HG02642 (cell line): ENCODE measurements around the gene EIF4G1.
A peak's percentile ranks its signal among the peaks of the same experiment; 100 is the strongest.

ENCODE experiments used
- ATAC-seq: cut with Tn5 transposase; IDR thresholded peaks from one replicate; pipeline ENCODE4 v1.9.1; 2021; ENCODE audit warnings: mild to moderate bottlenecking; ENCODE audit not compliant: unreplicated experiment, poor library complexity

The EIF4G1 gene

DNA sequence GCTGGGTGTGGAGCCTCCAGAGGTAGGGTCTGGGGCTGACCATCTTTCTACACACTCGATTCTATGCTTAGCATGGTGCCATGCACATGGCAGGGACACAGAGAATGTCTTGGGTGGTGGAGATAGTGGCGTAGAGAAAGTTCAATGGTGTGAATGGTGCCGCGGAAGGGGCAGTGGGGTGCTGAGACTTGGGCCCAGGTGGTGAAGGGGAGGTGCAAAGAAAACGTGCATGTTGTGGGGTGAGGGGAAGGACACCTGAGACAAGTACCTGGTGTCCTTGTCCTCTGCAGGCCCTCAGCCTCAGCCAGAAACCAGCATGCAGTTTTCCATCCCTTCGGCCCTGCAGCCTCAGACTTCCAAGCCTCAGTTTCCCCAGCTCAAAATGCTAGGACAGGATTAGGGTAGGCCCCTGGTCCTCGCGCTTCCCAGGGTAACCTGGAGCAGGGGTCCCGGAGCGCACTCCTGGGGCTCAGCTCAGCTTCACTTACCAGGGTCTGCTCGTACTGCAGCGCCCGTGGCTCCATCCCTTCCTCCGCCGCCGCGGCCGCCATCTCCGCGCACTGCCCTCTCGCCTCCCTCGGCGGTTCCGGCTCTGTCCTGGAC is 46.6 kb downstream of the EIF4G1 start:
- ATAC-seq: peak; percentile 4

DNA sequence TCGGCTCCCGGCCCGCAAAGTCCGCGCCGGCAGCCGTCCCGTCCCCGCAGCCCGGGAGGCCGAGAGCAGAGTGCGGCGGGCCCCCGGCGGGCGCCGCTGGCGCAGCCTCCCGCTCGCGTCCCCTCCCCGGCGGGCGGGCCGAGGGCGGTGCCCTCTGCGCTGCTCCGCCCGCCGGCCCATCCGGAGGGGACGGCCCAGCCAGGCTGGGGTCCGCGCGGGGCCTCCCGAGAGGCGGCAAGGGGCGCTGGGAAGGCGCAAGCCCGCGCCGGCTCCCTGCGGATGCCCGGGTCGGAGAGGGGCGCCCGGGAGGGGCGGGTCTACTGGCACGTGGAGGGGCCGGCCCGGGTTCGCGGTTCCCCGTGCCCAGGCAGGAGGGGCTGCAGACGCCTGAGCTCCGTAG is 47.1 kb downstream of the EIF4G1 start, which contains the start of the genes CLCN2 and POLR2H:
Gene CLCN2 (minus strand): TSS at position 74 of the 400 bp plus-strand sequence. CDS start 126 bp downstream, outside the sequence.
Gene POLR2H (plus strand): TSS at position 179 of the 400 bp plus-strand sequence. CDS start 1,783 bp downstream, outside the sequence.
- peak; percentile 41 for ATAC-seq

DNA sequence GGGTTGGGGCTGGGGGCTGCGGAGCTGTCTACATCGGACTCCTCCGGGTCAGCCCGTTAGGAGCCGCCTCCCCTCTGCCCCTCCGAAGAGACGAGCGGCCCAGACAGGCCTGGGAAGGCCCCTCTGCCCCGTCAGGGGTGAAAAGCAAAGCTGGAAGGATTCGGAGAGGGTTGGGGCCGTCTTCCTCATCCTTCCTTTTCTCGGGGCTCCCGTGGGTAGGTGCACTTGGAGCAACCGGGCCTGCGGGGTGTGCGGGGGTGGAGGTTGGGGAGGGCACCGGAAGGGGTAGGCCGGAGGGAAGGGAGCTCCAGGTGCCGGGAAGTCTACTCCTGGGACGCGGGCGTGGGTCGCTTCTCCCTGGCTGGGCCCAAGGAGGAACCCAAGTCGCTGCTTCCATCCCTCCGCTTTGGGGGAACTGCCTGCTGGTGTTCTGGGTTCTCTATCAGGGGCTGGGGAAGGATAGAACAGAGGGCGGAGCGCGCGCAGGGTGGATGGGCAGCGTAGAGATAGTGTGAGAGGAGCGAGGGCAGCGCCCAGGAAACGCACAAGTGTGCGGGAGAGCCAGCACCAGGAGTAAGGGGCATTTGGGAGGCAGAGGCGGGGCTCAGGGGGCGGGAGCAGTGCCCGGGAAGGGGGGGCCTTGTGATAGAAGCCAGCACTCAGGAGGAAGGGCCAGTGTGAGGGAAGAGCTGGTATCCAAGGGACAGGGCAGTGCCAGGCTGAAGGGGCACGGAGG is 47.7 kb downstream of the EIF4G1 start:
- ATAC-seq: peak; percentile 3

DNA sequence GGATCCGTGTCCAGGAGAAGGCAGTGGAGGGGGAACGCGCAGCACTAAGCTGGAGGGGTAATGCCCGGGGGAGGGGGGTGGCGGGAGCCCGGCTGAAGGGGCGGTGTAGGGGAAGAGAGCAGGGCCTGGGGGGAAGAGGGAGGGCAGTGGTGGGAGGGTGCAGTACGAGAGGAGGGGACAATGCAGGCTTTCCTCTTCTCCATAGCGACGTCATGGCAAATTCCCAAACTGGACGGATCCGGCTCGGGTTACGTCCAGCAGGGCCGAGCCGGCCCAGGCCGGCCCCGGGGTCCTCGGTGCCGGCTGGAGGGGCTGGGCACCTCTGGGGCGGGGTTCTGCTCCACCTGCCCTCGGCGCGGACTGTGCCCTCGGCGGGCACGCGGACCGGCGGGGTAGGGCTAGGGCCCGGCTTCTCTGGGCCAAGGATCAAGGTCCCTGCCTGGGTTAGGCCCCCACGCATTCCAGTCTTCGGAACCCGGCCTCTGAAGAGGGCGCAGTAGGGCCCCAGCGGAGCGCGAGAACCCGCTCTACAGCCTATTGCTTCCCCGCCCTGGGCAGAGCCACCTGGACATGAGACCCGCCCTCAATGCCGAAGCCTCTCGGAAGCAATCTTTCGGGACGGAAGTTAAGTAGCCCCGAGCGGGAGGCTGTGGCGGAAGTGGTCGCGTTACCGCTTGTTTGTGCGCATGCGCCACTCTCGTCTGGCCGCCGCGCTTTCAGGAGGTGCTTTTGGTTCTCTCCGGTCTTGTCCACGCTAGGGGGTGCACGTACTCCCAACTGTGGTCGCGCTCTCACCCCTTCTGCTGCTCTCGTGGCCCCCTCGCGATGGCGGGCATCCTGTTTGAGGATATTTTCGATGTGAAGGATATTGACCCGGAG is 48.5 kb downstream of the EIF4G1 start:
- ATAC-seq: peak; percentile 86

DNA sequence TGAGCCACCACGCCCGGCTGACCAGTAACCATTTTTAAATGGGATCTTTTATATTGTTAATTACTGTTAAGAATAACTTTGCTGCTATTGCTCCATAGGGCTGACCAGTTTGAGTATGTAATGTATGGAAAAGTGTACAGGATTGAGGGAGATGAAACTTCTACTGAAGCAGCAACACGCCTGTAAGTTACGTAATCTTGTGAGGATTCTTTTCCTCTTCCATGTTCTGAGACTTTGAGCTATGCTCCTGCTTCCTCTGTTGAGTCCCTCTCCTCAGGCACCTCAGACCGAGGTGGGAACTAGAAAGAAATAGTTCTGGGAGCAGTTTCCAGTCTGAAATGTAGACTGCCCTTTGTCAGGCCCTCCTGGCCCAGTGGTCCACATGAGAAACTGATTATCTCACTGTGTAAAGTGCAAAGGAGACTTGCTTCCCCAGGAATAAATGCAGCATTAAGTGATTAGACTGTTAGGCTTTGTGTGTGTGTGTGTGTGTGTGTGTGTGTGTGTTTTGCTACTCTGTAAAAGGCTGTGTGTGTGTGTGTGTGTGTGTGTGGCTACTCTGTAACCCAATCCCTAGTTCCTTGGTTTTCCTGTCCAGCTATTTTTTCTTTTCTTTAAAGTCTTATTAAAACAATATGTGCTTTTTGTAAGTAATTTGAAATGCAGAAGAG is 52.3 kb downstream of the EIF4G1 start:
- ATAC-seq: no peak

DNA sequence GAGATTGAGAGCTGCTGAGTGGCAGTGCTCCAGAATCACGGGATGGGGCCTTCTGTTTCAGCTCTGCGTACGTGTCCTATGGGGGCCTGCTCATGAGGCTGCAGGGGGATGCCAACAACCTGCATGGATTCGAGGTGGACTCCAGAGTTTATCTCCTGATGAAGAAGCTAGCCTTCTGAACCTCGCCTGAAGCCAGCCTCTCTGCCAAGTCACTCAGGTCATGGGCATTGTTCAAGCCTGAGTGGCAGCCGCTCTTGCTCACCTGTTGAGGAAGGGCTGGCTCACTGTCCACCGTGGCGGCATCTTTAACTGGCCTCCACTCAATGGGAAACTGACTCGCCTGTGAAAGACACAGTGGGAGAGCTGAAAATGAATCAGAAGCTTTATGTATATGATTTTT is 53.7 kb downstream of the EIF4G1 start:
- ATAC-seq: no peak

DNA sequence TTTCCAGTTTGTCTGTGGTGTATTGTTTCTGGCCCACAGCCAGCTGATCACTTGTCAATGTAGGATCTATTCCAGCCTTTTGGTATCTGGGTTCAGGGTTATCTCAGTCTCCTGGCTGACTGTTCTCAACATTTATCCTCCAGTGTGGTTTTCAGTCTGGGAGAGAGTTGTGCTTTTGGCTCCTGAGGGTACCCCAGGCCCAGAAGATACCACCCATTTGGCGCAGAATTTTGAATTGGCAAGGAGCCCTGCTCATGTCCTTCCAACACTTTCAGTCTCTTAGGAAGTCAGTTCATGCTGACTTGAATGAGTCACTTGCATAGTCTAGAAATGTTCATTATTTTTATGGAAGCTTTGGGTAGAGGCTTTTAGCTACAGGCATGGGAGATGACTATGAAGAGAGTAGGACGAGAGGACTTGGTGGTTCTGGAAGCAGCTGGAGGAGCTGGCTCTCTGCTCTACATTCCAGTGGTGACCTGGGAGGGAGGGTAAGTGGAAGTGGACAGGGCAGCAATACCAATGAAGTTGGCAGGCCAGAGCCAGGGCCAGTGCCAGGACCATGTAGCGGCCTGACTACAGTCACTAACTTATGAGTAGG is 54.3 kb downstream of the EIF4G1 start:
- ATAC-seq: no peak

DNA sequence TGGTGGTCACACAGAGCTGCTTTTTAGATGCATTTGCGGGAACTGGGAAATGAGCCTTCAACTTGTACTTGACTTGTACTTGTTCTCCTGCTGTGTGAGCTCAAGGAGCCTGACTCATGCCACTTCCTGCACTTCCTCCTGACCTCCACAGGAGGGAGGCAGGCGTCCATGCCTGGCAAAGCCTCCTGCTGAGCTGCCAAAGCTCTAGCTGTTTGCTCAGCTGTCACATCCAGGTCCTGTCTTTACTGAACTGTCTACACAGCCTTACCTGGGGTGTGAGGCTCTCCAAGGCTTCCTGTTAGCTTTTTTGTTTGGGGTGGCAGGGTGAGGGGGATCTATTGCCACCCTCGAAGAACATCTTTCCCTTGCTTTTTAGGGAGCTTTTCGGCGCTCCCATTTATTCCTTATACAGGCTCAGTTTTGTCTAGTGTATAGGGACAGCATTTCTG is 57.2 kb downstream of the EIF4G1 start:
- ATAC-seq: peak; percentile 65

DNA sequence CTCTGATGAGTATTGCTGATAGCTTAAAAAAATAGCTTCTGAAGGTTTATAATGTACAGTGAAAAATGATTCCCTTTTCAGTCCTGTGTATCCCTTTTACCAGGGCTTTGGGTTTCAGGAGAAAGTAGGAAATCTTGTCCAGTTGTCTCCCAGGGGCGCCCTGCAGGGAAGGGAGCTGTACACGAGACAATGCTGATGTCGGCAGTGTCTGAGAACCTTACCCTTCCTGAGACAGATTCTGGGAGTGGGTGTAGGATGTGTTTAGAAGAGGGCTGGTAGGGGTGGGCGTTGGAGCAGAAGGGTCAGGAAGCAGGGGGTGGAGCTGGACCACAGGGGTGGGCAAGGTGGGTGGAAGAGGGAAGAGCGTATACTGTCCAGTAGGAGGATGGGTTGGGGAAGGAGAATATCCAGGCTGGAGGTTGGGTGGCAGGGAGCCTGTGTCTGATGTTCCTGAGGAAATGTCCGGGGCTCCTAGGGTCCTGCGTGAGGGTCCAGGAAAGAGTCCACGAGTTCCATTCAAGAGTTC is 58.0 kb downstream of the EIF4G1 start:
- no peak for ATAC-seq

DNA sequence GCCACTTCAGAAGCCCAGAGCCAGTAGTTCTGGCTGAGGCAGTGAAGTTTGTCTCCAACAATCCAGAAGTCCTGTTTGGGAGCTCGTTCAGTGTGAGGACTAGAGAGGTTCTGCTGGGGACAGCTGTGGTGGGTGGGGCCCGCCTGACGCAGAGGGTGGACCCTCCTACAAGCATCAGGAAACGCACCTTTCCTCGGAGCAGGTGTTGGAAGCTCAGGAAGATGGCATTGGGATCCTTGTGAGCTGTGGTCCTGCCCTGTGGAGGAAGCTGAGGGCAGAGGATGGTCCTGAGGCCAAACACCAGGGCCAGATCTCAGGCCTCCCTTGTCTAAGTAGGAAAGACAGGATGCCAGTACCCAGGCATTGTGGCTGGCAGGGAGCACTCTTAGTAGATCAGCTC is 58.5 kb downstream of the EIF4G1 start:
- no peak for ATAC-seq

DNA sequence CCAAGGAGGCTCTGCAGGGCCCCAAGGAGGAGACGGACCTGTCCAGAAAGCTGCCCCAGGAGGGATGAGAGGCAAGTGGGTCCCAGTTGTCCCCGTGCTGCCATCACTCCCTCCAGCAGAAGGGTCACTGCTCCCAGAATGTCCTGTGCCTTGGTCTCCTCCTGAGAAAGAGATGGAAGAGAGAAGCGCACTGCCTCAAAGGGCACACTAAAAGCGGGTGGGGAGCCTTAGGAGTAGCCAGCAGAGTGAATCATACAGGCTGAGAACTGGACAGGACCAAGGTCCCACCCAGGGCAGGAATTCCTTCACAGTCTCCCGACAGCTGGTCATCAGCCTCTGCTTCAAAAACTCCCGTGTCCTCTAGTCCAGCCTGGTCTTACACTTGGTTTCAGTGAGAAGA is 59.0 kb downstream of the EIF4G1 start:
- ATAC-seq: no peak

DNA sequence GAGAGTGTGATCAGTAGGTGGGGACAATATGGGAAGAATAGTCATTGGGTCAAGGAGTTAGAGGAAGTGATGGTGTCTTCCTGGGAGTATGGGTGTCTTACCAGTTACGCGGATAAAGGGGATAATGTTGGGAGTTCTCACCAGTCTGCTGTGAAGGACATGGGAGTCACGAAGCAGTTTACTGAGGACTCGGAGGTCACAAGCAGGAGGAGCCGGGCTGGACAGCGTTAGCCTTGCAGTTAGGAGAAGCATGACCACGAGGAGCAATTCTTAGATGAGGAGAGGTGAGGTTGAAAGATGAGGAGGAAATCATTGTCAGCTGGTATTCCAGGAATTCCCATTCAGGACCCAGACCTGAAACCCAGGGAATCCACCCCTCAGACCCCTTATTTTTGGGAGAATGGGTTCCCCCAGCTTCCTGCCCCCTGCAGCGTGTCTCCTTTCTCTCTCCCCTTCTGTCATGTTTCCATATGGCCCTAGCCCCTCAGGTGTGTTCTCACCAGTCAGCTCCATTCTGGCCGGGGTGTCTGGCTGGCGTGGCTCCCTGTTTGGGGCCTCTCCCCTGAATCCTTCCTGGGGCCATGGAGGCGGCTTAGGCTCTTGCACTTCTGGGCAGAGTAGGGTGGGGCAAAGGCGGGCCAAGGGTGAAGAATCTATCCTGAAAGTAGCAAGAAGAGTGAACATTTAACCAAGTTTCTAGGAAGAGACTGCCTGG is 61.5 kb downstream of the EIF4G1 start:
- ATAC-seq: no peak

DNA sequence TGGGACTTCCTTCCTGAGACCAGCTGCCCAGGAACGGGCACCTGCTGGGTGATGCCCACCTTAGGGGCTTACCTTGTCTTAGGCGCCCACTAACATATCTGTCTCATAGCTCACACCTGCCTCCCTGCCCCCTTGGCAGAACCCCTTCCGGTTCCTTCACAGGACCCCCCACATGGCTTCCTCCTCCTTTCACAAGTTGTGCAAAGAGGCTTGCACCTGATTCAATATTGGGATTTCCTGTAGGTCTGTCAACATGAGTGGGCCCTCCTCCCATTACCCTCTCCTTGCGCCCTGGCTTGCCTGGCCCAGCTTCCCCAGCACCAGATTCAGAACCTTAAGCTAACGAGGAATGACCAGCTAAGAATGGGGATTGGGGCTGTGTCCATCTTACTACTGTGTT is 63.0 kb downstream of the EIF4G1 start:
- no peak for ATAC-seq

DNA sequence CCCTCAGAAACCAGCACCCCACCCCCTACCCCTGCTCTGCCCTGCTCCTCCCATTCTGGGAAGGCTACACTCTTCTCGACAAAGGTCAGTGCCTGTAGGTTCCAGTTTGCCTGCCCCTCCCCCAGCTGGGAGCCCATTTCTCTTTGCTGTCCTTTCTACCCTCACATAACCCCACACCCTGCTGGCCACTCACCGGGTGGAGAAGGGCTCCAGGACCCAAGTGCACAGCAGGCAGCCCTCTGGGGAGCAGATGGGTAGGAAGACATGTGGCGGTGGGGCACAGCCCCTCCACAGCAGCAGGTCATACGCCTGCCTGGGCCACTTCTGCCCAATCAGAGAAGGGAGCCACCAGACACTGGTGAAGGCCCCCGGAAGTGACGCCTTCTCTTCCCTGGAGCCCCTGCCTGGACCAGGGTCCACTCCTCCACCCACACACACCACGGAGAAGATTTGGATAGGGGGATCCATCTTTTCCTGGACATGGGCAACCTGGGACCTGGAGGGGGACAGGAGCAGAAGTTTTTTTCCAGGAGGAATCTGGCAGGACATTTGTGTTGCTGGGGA is 63.6 kb downstream of the EIF4G1 start, which contains the start of gene THPO:
Gene THPO (minus strand): TSS at position 326 of the 564 bp plus-strand sequence. CDS start 1,948 bp downstream, outside the sequence.
- no peak for ATAC-seq

DNA sequence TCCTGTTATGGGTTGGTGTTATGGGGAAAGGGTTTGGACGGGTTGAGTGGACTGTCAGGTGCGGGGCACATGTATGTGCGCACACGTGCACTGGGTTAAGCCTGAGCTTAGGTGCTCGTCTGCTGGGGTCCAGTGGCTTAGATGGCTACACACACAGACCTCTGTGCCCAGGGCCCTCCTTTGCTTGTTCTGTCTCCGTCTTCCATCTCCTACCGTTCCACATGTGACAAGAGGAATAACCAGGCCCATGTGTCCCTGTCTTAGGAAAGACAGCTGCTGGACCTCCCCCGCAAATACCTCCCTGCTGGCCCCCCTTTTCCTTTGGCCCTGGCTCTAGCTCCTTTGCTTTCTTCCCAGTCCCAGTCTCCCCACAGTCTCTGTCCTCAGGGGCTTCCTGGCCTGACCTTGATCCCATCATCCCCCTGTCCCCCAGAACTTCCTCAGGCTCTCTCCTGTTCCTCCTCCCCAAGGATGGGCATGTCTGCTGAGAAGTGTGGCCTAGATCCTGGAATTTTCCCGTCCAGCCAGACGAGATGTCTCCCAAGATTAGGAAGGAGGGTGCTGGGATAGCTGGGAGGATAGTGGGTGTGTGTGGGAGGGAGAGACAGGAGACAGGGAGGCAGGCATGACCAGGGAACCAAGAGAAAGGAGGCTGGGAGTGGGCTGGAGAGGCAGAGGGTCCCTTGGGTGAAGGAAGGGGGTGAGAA is 64.4 kb downstream of the EIF4G1 start:
- no peak for ATAC-seq

DNA sequence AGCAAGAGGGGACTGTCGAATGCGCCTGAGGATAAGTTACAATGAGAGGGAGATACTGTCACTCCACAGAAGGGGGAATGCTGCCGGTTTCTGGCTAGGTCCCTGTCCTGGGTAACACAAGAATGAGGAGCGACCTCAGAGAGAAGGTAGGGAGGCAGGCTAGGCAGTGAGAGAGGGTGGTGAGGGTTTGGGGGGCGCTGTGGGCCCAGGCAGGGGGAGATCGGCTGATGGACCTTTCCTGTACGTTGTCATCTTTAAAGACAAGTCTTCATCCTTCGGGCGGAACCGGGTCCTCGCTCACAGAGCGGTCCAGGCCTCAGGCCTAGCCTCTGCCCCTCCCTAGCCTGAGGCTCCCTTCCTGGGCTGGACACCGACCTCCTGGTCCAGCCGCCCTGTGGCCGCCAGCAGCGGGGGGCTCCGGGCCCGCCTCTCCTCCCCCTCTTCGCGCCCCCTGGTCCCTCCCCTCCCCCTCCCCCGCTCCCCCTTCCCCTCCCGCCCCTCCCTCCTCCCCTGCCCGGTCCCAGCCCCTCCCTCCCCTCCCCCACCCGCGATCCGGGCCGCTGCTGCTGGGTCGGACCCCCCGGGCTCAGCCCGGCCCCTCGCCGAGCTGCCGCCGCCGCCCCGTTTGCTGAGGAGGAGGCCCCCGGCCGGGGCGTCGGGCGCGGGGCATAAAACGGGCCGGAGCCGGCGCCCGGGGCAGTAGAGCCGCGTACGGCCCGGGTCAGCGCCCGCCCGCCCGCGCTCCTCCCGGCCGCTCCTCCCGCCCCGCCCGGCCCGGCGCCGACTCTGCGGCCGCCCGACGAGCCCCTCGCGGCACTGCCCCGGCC is 65.2 kb downstream of the EIF4G1 start, which contains the start of gene CHRD:
Gene CHRD (plus strand): TSS at position 697 of the 827 bp plus-strand sequence. CDS start 265 bp downstream, outside the sequence.
- ATAC-seq: no peak

DNA sequence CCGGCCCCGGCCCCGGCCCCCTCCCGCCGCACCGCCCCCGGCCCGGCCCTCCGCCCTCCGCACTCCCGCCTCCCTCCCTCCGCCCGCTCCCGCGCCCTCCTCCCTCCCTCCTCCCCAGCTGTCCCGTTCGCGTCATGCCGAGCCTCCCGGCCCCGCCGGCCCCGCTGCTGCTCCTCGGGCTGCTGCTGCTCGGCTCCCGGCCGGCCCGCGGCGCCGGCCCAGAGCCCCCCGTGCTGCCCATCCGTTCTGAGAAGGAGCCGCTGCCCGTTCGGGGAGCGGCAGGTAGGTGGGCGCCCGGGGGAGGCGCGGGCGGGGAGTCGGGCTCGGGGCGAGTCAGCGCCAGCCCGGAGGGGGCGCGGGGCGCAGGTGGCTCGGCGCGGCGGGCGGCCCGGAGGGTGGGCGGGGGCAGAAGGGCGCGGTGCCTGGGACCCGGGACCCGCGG is 65.8 kb downstream of the EIF4G1 start:
- ATAC-seq: no peak
